HEK293 (cell line): ENCODE data around the gene FAM171A1.
A peak's percentile ranks its signal among the peaks of the same experiment; 100 is the strongest.

Experiments
- CTCF ChIA-PET: fragments of 350-600 bp; formaldehyde crosslinking; extraction: SDS; loops from one replicate; lab custom pipeline; 2021; ENCODE audit warnings: antibody characterized with exemption; lab: Yijun Ruan, JAX
- POLR2A ChIA-PET: fragments of 300-600 bp; formaldehyde crosslinking; extraction: SDS; loops from one replicate; lab custom pipeline; 2020; ENCODE audit warnings: antibody characterized with exemption, inconsistent platforms; lab: Yijun Ruan, JAX
- H3K27ac ChIP-seq: fragments of 200-500 bp; sonication (Bioruptor generic); 2 replicates; pipeline ENCODE4 v1.5.1; 2014; ENCODE audit warnings: low read depth, low read length, control low read depth, inconsistent platforms; ENCODE audit errors: extremely low read depth
- H3K36me3 ChIP-seq, 2 experiments: fragments of 200-500 bp in 1 of 2; sonication (Bioruptor generic) in 1 of 2; 1 replicate in 1 of 2; 2 replicates in 1 of 2; pipeline ENCODE4 v1.5.1; 2014 to 2017; ENCODE audit warnings: inconsistent platforms in 2 of 2, low read length in 2 of 2; ENCODE audit not compliant: control insufficient read depth in 2 of 2, insufficient read depth in 1 of 2
- H3K4me1 ChIP-seq: fragments of 200-500 bp; sonication (Bioruptor generic); 2 replicates; pipeline ENCODE4 v1.5.1; 2014; ENCODE audit warnings: mild to moderate bottlenecking, low read length, inconsistent platforms; ENCODE audit not compliant: control insufficient read depth, insufficient read depth
- H3K4me3 ChIP-seq: 2 replicates; pipeline ENCODE4 v1.5.1; 2011; ENCODE audit warnings: low read depth, mild to moderate bottlenecking, control low read depth, low read length, moderate library complexity
- H3K9me3 ChIP-seq: fragments of 200-500 bp; sonication (Bioruptor generic); 2 replicates; pipeline ENCODE4 v1.5.1; 2014; ENCODE audit warnings: low read depth, low read length, inconsistent platforms; ENCODE audit not compliant: control insufficient read depth, insufficient read depth
- GLIS1 ChIP-seq: fragments of 450-650 bp; formaldehyde crosslinking; IDR thresholded peaks from 2 replicates; pipeline ENCODE4 v1.5.1; 2016; ENCODE audit warnings: missing biosample characterization, missing genetic modification characterization
- MYNN ChIP-seq: fragments of 450-650 bp; formaldehyde crosslinking; IDR thresholded peaks from 2 replicates; pipeline ENCODE4 v1.5.1; 2016; ENCODE audit warnings: missing biosample characterization, missing genetic modification characterization, borderline replicate concordance
- ZBTB44 ChIP-seq: fragments of 450-650 bp; IDR thresholded peaks from 2 replicates; pipeline ENCODE4 v1.5.1; 2018; ENCODE audit warnings: missing biosample characterization, mild to moderate bottlenecking, missing genetic modification characterization
- ZNF121 ChIP-seq: fragments of 450-650 bp; formaldehyde crosslinking; IDR thresholded peaks from 2 replicates; pipeline ENCODE4 v1.5.1; 2016; ENCODE audit warnings: missing biosample characterization, missing genetic modification characterization
- ZNF19 ChIP-seq: fragments of 450-650 bp; formaldehyde crosslinking; IDR thresholded peaks from 2 replicates; pipeline ENCODE4; 2016; ENCODE audit warnings: missing biosample characterization, missing genetic modification characterization, low read depth
- ZNF341 ChIP-seq: fragments of 450-650 bp; formaldehyde crosslinking; IDR thresholded peaks from 2 replicates; pipeline ENCODE4; 2016; ENCODE audit warnings: low read depth, missing biosample characterization, missing genetic modification characterization
- ZNF404 ChIP-seq: fragments of 450-650 bp; formaldehyde crosslinking; IDR thresholded peaks from 2 replicates; pipeline ENCODE4 v1.5.1; 2017; ENCODE audit warnings: missing biosample characterization, missing genetic modification characterization
- ZNF510 ChIP-seq: fragments of 450-650 bp; formaldehyde crosslinking; IDR thresholded peaks from 2 replicates; pipeline ENCODE4 v1.5.1; 2018; ENCODE audit warnings: mild to moderate bottlenecking, missing genetic modification characterization, missing biosample characterization; ENCODE audit not compliant: insufficient replicate concordance
- ZNF76 ChIP-seq: fragments of 450-650 bp; formaldehyde crosslinking; IDR thresholded peaks from 2 replicates; pipeline ENCODE4; 2016; ENCODE audit warnings: low read depth, missing biosample characterization, missing genetic modification characterization, borderline replicate concordance
- ZNF768 ChIP-seq: fragments of 450-650 bp; formaldehyde crosslinking; IDR thresholded peaks from 2 replicates; pipeline ENCODE4 v1.5.1; 2018; ENCODE audit warnings: missing biosample characterization, mild to moderate bottlenecking, missing genetic modification characterization
- ZSCAN16 ChIP-seq: fragments of 450-650 bp; formaldehyde crosslinking; IDR thresholded peaks from 2 replicates; pipeline ENCODE4 v1.5.1; 2016; ENCODE audit warnings: missing biosample characterization, missing genetic modification characterization
- TF ChIP-seq, protein P1 (sequence below): fragments of 450-650 bp; formaldehyde crosslinking; IDR thresholded peaks from 2 replicates; pipeline ENCODE4 v1.5.1; 2016; ENCODE audit warnings: missing biosample characterization, missing genetic modification characterization

The FAM171A1 gene

DNA sequence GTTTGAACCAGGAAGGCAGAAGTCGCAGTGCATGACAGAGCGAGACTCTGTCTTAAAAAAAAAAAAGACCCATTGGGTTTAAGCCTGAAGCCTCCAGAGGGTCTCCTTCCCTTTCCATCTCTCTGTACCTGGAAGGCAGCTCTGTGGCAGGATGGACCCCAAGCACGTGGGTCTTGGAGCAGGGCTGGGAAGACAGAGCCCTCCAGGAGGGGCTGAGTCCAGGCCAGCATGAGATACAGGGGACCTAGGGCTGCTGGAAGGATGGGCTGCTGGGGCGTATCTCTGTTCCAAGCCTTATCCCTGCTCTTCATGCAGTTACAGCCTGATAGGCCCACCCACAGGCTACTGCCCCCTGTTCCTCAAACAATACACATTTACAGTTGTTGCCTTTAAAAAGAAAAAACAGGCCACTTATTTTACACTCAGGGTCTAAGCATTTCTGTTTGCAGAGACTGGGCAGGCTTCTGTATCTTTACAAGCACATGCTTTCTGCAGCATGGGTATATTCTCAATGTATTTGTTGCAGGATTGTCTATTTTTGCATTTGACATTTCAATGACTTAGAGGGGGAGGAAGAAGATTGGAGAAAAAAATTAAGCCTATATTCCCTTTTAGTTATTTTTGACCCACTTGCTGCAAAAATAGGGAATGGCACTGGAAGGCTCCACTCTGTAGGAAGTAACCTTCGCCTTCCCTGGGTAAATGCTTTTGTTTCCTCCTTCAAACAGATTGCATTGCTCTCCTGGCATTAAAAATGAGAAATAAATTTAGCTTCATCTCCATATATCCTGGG lies 60.1 kb downstream of the FAM171A1 start:
- ChIA-PET CTCF (no interaction called here), POLR2A (no interaction called here)
- Histone ChIP-seq H3K4me1 (no peaks in the 10 kb centered on the region), H3K27ac (no peak overlapping the region), H3K36me3 (no peaks in the 10 kb centered on the region; a peak in 2 of 3 replicates), H3K9me3 (no peaks in the 10 kb centered on the region), H3K4me3 (no peak overlapping the region)
- TF ChIP-seq ZNF19 (no peak), ZNF404 (tag by site-specific recombination) (no peak)

DNA sequence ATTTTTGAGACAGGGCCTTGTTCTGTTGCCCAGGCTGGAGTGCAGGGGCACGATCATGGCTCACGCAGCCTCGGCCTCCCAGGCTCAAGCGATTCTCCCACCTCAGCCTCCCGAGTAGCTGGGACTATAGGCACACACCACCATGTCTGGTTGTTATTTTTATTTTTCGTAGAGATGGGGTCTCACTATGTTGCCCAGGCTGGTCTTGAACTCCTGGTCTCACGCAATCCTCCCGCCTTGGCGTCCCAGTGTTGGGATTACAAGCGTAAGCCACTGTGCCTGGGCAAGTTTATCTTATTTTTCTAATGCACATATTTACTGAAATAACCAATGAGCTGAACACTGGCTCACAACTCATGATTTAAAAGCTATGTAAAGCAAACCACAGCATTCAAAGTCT lies 61.9 kb downstream of the FAM171A1 start:
- ChIA-PET CTCF (no interaction called here), POLR2A (no interaction called here)
- no peak overlapping the region for H3K27ac ChIP-seq
- H3K36me3 ChIP-seq, result no peaks in the 10 kb centered on the region; a peak in 1 of 3 replicates
- H3K9me3 ChIP-seq, result no peaks in the 10 kb centered on the region
- H3K4me1 ChIP-seq, result no peaks in the 10 kb centered on the region
- TF ChIP-seq ZSCAN16 (tag by site-specific recombination) (no peak), ZNF121 (peak; percentile 84; the same call in 1 of the 2 replicates)
- no peak overlapping the region for H3K4me3 ChIP-seq

DNA sequence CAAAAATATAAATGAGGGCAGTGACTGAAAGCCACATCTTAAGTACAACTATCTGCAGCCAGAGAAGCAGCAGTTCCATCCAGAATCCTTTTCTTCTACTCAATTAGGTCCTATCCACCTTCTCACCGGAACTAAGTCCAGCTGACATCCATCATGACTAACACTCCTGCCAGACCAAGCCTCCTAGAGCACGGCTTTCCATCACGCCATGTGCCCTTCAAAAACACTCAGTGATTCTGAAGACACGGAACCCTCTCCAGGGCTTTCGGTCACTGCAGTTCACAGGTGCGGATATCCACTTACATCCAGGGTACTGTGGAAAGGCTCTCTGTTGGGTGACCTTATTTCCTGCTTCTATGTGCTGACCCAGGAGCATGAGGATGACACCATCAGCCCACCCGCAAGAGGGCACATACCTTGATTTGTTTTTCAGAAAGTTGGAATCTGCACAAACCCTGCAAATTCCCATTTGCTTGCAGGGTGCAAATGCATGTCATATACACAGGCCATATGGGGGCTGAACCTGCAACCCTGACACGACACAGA lies 64.3 kb downstream of the FAM171A1 start:
- TF ChIP-seq ZNF341, result no peak
- no peak for TF ChIP-seq ZNF768 (tag by site-specific recombination)
- TF ChIP-seq MYNN (tag by site-specific recombination), result no peak
- no peak for TF ChIP-seq ZNF510 (tag by site-specific recombination)
- TF ChIP-seq, protein P1, sequence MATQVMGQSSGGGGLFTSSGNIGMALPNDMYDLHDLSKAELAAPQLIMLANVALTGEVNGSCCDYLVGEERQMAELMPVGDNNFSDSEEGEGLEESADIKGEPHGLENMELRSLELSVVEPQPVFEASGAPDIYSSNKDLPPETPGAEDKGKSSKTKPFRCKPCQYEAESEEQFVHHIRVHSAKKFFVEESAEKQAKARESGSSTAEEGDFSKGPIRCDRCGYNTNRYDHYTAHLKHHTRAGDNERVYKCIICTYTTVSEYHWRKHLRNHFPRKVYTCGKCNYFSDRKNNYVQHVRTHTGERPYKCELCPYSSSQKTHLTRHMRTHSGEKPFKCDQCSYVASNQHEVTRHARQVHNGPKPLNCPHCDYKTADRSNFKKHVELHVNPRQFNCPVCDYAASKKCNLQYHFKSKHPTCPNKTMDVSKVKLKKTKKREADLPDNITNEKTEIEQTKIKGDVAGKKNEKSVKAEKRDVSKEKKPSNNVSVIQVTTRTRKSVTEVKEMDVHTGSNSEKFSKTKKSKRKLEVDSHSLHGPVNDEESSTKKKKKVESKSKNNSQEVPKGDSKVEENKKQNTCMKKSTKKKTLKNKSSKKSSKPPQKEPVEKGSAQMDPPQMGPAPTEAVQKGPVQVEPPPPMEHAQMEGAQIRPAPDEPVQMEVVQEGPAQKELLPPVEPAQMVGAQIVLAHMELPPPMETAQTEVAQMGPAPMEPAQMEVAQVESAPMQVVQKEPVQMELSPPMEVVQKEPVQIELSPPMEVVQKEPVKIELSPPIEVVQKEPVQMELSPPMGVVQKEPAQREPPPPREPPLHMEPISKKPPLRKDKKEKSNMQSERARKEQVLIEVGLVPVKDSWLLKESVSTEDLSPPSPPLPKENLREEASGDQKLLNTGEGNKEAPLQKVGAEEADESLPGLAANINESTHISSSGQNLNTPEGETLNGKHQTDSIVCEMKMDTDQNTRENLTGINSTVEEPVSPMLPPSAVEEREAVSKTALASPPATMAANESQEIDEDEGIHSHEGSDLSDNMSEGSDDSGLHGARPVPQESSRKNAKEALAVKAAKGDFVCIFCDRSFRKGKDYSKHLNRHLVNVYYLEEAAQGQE (tag by site-specific recombination), result no peak
- no peak for TF ChIP-seq ZBTB44 (tag by site-specific recombination)
- TF ChIP-seq GLIS1, result no peak
- TF ChIP-seq ZNF76 (tag by site-specific recombination), result no peak
- TF ChIP-seq, all 188 proteins: peak for 0
- POLR2A ChIA-PET, result no interaction called here

More for the DNA sequence above, 64.3 kb downstream of the FAM171A1 start:
- Histone ChIP-seq H3K36me3 (no peaks in the 10 kb centered on the region; a peak in 1 of 3 replicates), H3K4me3 (no peak overlapping the region), H3K4me1 (0 out of 2 replicates have a peak, but pooled peaks cover 2% of the 10 kb centered on the region), H3K27ac (no peak overlapping the region), H3K9me3 (no peaks in the 10 kb centered on the region)
- CTCF ChIA-PET, result no interaction called here
